DOHH2 (cell line): ENCODE results near the gene ZNF514.
"Not testable (repeated sequence)": the region's sequence is repeated elsewhere in the genome, so short reads cannot be mapped to it uniquely, and the experiment has no call there.

Experiments used
- H3F3A ChIP-seq: fragments of 200-600 bp; sonication (generic), shearing (Covaris generic); 2 replicates; pipeline ENCODE4 v1.6.0; 2016; ENCODE audit warnings: antibody characterized with exemption, mild to moderate bottlenecking; ENCODE audit not compliant: control insufficient read depth, insufficient read depth
- H3K27ac ChIP-seq: fragments of 200-600 bp; sonication (generic); 2 replicates; pipeline ENCODE4 v1.5.1; 2014; ENCODE audit warnings: low read depth, mild to moderate bottlenecking, low read length, moderate library complexity
- H3K27me3 ChIP-seq: fragments of 200-600 bp; sonication (generic); 2 replicates; pipeline ENCODE4 v1.6.1; 2014; ENCODE audit warnings: mild to moderate bottlenecking, low read length, mixed read lengths; ENCODE audit not compliant: control insufficient read depth
- H3K36me3 ChIP-seq: fragments of 200-600 bp; sonication (generic); 2 replicates; pipeline ENCODE4 v1.6.1; 2014; ENCODE audit warnings: mild to moderate bottlenecking, low read length, moderate library complexity, mixed read lengths; ENCODE audit not compliant: control insufficient read depth
- H3K4me1 ChIP-seq: fragments of 200-600 bp; sonication (generic); 2 replicates; pipeline ENCODE4 v1.6.1; 2014; ENCODE audit warnings: mild to moderate bottlenecking, low read length, mixed read lengths; ENCODE audit not compliant: control insufficient read depth
- H3K4me2 ChIP-seq: fragments of 200-600 bp; sonication (generic); 2 replicates; pipeline ENCODE4 v1.6.0; 2014; ENCODE audit warnings: mild to moderate bottlenecking, low read length, moderate library complexity
- H3K4me3 ChIP-seq: fragments of 200-600 bp; sonication (generic); 2 replicates; pipeline ENCODE4 v1.5.1; 2014; ENCODE audit warnings: mild to moderate bottlenecking, low read length, mixed read lengths
- H3K79me2 ChIP-seq: fragments of 200-600 bp; sonication (generic); 2 replicates; pipeline ENCODE4 v1.6.1; 2014; ENCODE audit warnings: mild to moderate bottlenecking, low read length, mixed read lengths; ENCODE audit not compliant: control insufficient read depth
- H3K9me2 ChIP-seq: fragments of 200-600 bp; sonication (generic); replicated peaks from 2 replicates; pipeline ENCODE4 v1.6.1; 2014; ENCODE audit warnings: mild to moderate bottlenecking, low read length, mixed read lengths; ENCODE audit not compliant: control insufficient read depth
- H3K9me3 ChIP-seq: fragments of 200-600 bp; sonication (generic); 2 replicates; pipeline ENCODE4 v1.6.1; 2014; ENCODE audit warnings: antibody characterized with exemption, low read length, mixed read lengths; ENCODE audit not compliant: control insufficient read depth, insufficient read depth
- H4K20me1 ChIP-seq: fragments of 200-600 bp; sonication (generic); 2 replicates; pipeline ENCODE4 v1.6.0; 2014; ENCODE audit warnings: low read depth, mild to moderate bottlenecking, antibody characterized with exemption, low read length, moderate library complexity; ENCODE audit not compliant: control insufficient read depth, insufficient read depth

ZNF514 gene

DNA sequence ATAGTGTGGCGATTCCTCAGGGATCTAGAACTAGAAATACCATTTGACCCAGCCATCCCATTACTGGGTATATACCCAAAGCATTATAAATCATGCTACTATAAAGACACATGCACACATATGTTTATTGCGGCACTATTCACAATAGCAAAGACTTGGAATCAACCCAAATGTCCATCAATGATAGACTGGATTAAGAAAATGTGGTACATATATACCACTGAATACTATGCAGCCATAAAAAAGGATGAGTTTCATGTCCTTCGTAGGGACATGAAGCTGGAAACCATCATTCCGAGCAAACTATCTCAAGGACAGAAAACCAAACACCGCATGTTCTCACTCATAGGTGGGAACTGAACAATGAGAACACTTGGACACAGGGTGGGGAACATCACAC is 61.4 kb downstream of the ZNF514 start:
- not testable (repeated sequence) for H4K20me1 ChIP-seq, H3K4me1 ChIP-seq, H3K4me3 ChIP-seq, H3K27me3 ChIP-seq, H3F3A ChIP-seq, H3K4me2 ChIP-seq, H3K9me2 ChIP-seq, H3K27ac ChIP-seq, H3K9me3 ChIP-seq
- H3K36me3 ChIP-seq = peaks cover 60% of the 10 kb centered on the region
- peaks cover 11% of the 10 kb centered on the region for H3K79me2 ChIP-seq
